Endothelial cell (in vitro differentiated cells): Measurements from ENCODE around the gene TAF15. TPM values are rescaled to one million over a fixed set of nuclear protein-coding genes. Genes with fewer than 3 reads are reported as not detected.

Experiments
- DNase-seq: peaks from one replicate; pipeline ENCODE4 v3.0.0; 2021; ENCODE audit warnings: low spot score
- H3K27ac Mint-ChIP-seq: one replicate; pipeline ENCODE4 v1.8.0; 2021; ENCODE audit warnings: mixed read lengths, inconsistent platforms; ENCODE audit not compliant: unreplicated experiment
- H3K27me3 Mint-ChIP-seq: one replicate; pipeline ENCODE4 v1.8.0; 2021; ENCODE audit warnings: mild to moderate bottlenecking, moderate library complexity, mixed read lengths, inconsistent platforms; ENCODE audit not compliant: unreplicated experiment
- H3K36me3 Mint-ChIP-seq: one replicate; pipeline ENCODE4 v1.8.0; 2021; ENCODE audit warnings: mild to moderate bottlenecking, low read depth, mixed read lengths, inconsistent platforms; ENCODE audit not compliant: unreplicated experiment
- H3K4me1 Mint-ChIP-seq: one replicate; pipeline ENCODE4 v1.8.0; 2021; ENCODE audit warnings: mild to moderate bottlenecking, mixed read lengths, inconsistent platforms; ENCODE audit not compliant: unreplicated experiment
- H3K4me3 Mint-ChIP-seq: one replicate; pipeline ENCODE4 v1.8.0; 2021; ENCODE audit warnings: mild to moderate bottlenecking, mixed read lengths, inconsistent platforms; ENCODE audit not compliant: unreplicated experiment
- H3K9me3 Mint-ChIP-seq: one replicate; pipeline ENCODE4 v1.8.0; 2021; ENCODE audit warnings: mixed read lengths, inconsistent platforms; ENCODE audit not compliant: unreplicated experiment
- total RNA-seq: library from RNA; stranded (reverse); fragmentation: NEBNext Ultra II Directional; extraction: Animal tissue kit (Norgen Biotek cat#: 25700); gene quantifications from one replicate; pipeline ENCODE4 v1.2.1, GENCODE V29; 2021; ENCODE audit not compliant: unreplicated experiment
- TF ChIP-seq, protein P1 (sequence below): fragments of 200-600 bp; sonication (generic); IDR thresholded peaks from one replicate; pipeline ENCODE4 v1.5.0; 2021; ENCODE audit warnings: antibody characterized with exemption; ENCODE audit not compliant: unreplicated experiment

Gene TAF15
- total RNA-seq, 1 donor from 2014 or later: 188 TPM

GRCh38 chr17:35876534-35876933, 67.2 kb downstream of the TAF15 start:
- H3K4me3 Mint-ChIP-seq: no peak overlapping the region
- no peak for DNase-seq
- H3K27me3 Mint-ChIP-seq: peaks cover 2% of the 10 kb centered on the region
- H3K4me1 Mint-ChIP-seq: peaks cover 27% of the 10 kb centered on the region
- TF ChIP-seq, protein P1, sequence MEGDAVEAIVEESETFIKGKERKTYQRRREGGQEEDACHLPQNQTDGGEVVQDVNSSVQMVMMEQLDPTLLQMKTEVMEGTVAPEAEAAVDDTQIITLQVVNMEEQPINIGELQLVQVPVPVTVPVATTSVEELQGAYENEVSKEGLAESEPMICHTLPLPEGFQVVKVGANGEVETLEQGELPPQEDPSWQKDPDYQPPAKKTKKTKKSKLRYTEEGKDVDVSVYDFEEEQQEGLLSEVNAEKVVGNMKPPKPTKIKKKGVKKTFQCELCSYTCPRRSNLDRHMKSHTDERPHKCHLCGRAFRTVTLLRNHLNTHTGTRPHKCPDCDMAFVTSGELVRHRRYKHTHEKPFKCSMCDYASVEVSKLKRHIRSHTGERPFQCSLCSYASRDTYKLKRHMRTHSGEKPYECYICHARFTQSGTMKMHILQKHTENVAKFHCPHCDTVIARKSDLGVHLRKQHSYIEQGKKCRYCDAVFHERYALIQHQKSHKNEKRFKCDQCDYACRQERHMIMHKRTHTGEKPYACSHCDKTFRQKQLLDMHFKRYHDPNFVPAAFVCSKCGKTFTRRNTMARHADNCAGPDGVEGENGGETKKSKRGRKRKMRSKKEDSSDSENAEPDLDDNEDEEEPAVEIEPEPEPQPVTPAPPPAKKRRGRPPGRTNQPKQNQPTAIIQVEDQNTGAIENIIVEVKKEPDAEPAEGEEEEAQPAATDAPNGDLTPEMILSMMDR: no peak
- peak overlapping the region; percentile 24 for H3K27ac Mint-ChIP-seq
- no peaks in the 10 kb centered on the region for H3K36me3 Mint-ChIP-seq
- no peaks in the 10 kb centered on the region for H3K9me3 Mint-ChIP-seq

- Mint-ChIP-seq H3K4me3 (no peak overlapping the region), H3K27ac (no peak overlapping the region)
Measured at GRCh38 chr17:35877345-35878029, 68.2 kb downstream of the TAF15 start.

GRCh38 chr17:35878361-35878760, 69.1 kb downstream of the TAF15 start:
- no peak overlapping the region for H3K4me3 Mint-ChIP-seq
- peaks cover 23% of the 10 kb centered on the region for H3K4me1 Mint-ChIP-seq
- no peak for DNase-seq
- peaks cover 2% of the 10 kb centered on the region for H3K27me3 Mint-ChIP-seq
- H3K27ac Mint-ChIP-seq: no peak overlapping the region
- no peaks in the 10 kb centered on the region for H3K9me3 Mint-ChIP-seq
- TF ChIP-seq, protein P1: no peak
- no peaks in the 10 kb centered on the region for H3K36me3 Mint-ChIP-seq

More at GRCh38 chr17:35877345-35878029, 68.2 kb downstream of the TAF15 start:
- Mint-ChIP-seq H3K36me3 (no peaks in the 10 kb centered on the region), H3K27me3 (peaks cover 2% of the 10 kb centered on the region), H3K4me1 (peaks cover 23% of the 10 kb centered on the region), H3K9me3 (no peaks in the 10 kb centered on the region)
- TF ChIP-seq, protein P1: no peak
- DNase-seq: no peak

DNA sequence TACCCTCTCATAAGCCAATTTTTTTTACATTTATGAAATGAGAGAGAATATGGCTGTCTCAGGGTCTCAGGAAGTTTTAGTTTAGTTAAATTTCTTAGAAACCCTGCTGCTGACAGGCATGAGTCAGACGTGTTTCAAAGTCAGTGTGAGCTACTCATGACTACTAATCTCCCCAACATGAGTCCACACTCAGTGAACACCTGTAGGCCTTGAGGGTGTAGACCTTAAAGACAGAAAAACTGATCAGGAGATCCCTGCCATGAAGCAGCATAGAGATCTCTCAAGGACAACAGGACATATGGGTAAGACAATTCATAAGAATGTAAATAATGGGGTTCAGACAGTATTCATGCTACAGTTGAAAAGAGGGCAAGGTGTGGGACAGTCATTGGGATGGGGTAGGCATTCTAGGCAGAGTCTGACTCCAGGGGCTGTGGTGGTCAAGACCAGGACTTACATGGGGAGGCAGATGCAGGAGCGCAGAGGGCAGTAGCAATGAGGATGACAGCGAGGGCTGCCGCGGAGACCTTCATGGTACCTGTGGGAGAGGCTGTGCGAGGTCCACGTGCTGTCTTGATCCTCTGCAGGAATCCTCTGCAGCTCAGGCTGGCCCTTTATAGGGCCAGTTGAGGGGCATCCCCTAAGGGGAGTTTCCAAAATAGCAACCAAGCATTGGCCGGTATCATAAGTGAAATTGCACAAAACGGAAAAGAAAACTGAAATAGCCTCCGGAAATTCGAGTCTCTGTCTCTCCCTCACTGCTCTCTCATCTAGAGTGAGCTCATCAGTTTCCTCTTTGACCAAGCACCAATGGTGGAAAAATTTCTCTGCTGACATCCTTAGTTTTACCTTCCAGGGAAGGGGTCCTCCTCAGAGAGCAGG, 70.7 kb downstream of the TAF15 start, which contains the start of gene CCL5:
Gene CCL5, minus strand, starts transcription at position 588 of the 882 bp plus-strand sequence.
- H3K4me1 Mint-ChIP-seq: peaks cover 21% of the 10 kb centered on the region
- no peak within 1 kb of the TSS for H3K4me3 Mint-ChIP-seq
- TF ChIP-seq, protein P1: no peak
- no peak for DNase-seq
- H3K27ac Mint-ChIP-seq: no peak within 1 kb of the TSS
- H3K27me3 Mint-ChIP-seq: peaks cover 2% of the 10 kb centered on the region
- H3K9me3 Mint-ChIP-seq: no peaks in the 10 kb centered on the region
- no peaks in the 10 kb centered on the region for H3K36me3 Mint-ChIP-seq
